GM12878 (cell line): ENCODE measurements around the gene MAP7D2. TPM values are rescaled to one million over a fixed set of nuclear protein-coding genes. Genes with fewer than 3 reads are reported as not detected.

Source experiments
- ATAC-seq: fragments of 200-7000 bp; cut with Tn5 transposase; 3 replicates; pipeline ENCODE4 v1.9.1; 2020; ENCODE audit warnings: mild to moderate bottlenecking, moderate library complexity
- BruUV-seq: library from RNA; stranded (reverse); fragments of 400-500 nt; replicated peaks from 2 replicates; lab custom pipeline; 2021; lab: Mats Ljungman, UMichigan
- CTCF ChIA-PET: fragments of 300-600 bp; sonication (Branson Sonifier 250); formaldehyde crosslinking; extraction: SDS; loops from one replicate; lab custom pipeline; 2021; ENCODE audit warnings: inconsistent platforms; lab: Yijun Ruan, JAX
- POLR2A ChIA-PET: fragments of 350-600 bp; formaldehyde crosslinking; extraction: SDS; loops from one replicate; lab custom pipeline; 2021; ENCODE audit warnings: inconsistent platforms; lab: Charles Lee
- RAD21 ChIA-PET: fragments of 300-600 bp; sonication (Branson Sonifier 250); formaldehyde crosslinking; loops from one replicate; lab custom pipeline; 2023; ENCODE audit warnings: antibody characterized with exemption; ENCODE audit not compliant: unreplicated experiment; lab: Charles Lee
- SMC1A ChIA-PET: fragments of 300-600 bp; sonication (Branson Sonifier 250); formaldehyde crosslinking; loops from one replicate; lab custom pipeline; 2023; ENCODE audit not compliant: unreplicated experiment, uncharacterized antibody; lab: Charles Lee
- DNase-seq: peaks from one replicate; pipeline ENCODE4 v3.0.0-alpha.2; 2011; ENCODE audit warnings: low read depth, low spot score
- FAIRE-seq: peaks from 3 replicates; lab custom pipeline; 2011; peaks lifted over from hg19 to GRCh38; lab: Jason Lieb, UNC
- H2AFZ ChIP-seq: 2 replicates; pipeline ENCODE4 v1.6.0; 2011; ENCODE audit warnings: low read depth, low read length, control low read depth; ENCODE audit not compliant: control insufficient read depth
- H3K27ac ChIP-seq: 2 replicates; pipeline ENCODE4 v1.5.1; 2011; ENCODE audit warnings: control low read depth; ENCODE audit not compliant: control insufficient read depth, insufficient read depth
- H3K27me3 ChIP-seq, 2 experiments: replicated peaks in 1 of 2; 2 replicates each; pipeline versions ENCODE4 v1.6.0 to v1.6.1; 2011; ENCODE audit warnings: low read length in 1 of 2; ENCODE audit not compliant: control insufficient read depth in 2 of 2, insufficient read depth in 2 of 2
- H3K36me3 ChIP-seq, 2 experiments: 2 replicates each; pipeline ENCODE4 v1.5.1; 2011; ENCODE audit warnings: low read length in 1 of 2; ENCODE audit not compliant: control insufficient read depth in 2 of 2, insufficient read depth in 2 of 2
- H3K4me1 ChIP-seq: 2 replicates; pipeline ENCODE4 v1.6.1; 2011; ENCODE audit warnings: mild to moderate bottlenecking, low read length, moderate library complexity, mixed read lengths; ENCODE audit not compliant: control insufficient read depth, insufficient read depth
- H3K4me2 ChIP-seq: 2 replicates; pipeline ENCODE4 v1.6.0; 2011; ENCODE audit warnings: control low read depth; ENCODE audit not compliant: control insufficient read depth, insufficient read depth
- H3K4me3 ChIP-seq: fragments of 200-600 bp; sonication (generic); 2 replicates; pipeline ENCODE4 v1.5.1; 2016
- H3K79me2 ChIP-seq: 2 replicates; pipeline ENCODE4 v1.6.0; 2011; ENCODE audit warnings: low read length; ENCODE audit not compliant: control insufficient read depth, insufficient read depth
- H3K9ac ChIP-seq: 2 replicates; pipeline ENCODE4 v1.8.0; 2011; ENCODE audit warnings: low read length, control low read depth, mixed read lengths; ENCODE audit not compliant: control insufficient read depth, insufficient read depth
- H3K9me3 ChIP-seq: replicated peaks from 3 replicates; pipeline ENCODE4 v1.5.1; 2011; ENCODE audit warnings: mild to moderate bottlenecking, low read length; ENCODE audit not compliant: control insufficient read depth, insufficient read depth
- H4K20me1 ChIP-seq: 2 replicates; pipeline ENCODE4 v1.6.0; 2011; ENCODE audit not compliant: control insufficient read depth, insufficient read depth
- ATF7 ChIP-seq: fragments of 450-650 bp; IDR thresholded peaks from 2 replicates; pipeline ENCODE4 v1.6.1; 2016; ENCODE audit warnings: low read depth, mild to moderate bottlenecking
- BHLHE40 ChIP-seq, 2 experiments: fragments of 450-650 bp in 1 of 2; IDR thresholded peaks; 2 replicates each; pipeline ENCODE4 v1.6.1; 2011 to 2017; ENCODE audit warnings: low read depth in 2 of 2, borderline replicate concordance in 1 of 2, improper control_type of control experiment in 1 of 2, low read length in 1 of 2, mild to moderate bottlenecking in 1 of 2
- CUX1 ChIP-seq: IDR thresholded peaks from 2 replicates; pipeline ENCODE4 v1.6.1; 2012; ENCODE audit warnings: improper control_type of control experiment, low read depth, low read length; ENCODE audit not compliant: insufficient replicate concordance
- IRF5 ChIP-seq: fragments of 450-650 bp; IDR thresholded peaks from 2 replicates; pipeline ENCODE4 v1.6.1; 2017; ENCODE audit warnings: borderline replicate concordance
- KLF5 ChIP-seq: fragments of 450-650 bp; IDR thresholded peaks from 2 replicates; pipeline ENCODE4 v1.6.1; 2014; ENCODE audit warnings: mild to moderate bottlenecking; ENCODE audit not compliant: partially characterized antibody
- MEF2B ChIP-seq: fragments of 450-650 bp; IDR thresholded peaks from 2 replicates; pipeline ENCODE4 v1.6.1; 2018; ENCODE audit warnings: mild to moderate bottlenecking, moderate library complexity; ENCODE audit not compliant: partially characterized antibody, poor library complexity, severe bottlenecking
- SREBF1 ChIP-seq: IDR thresholded peaks from 2 replicates; pipeline ENCODE4 v1.6.1; 2012; ENCODE audit warnings: mild to moderate bottlenecking, low read length
- WRNIP1 ChIP-seq: IDR thresholded peaks from 2 replicates; pipeline ENCODE4 v1.6.1; 2011; ENCODE audit warnings: low read depth, low read length, improper control_type of control experiment, borderline replicate concordance
- WGBS: methylation state at CpG from one replicate; pipeline ENCODE4 v1.1.6; 2016; ENCODE audit warnings: low lambda C conversion rate; ENCODE audit not compliant: insufficient replicate concordance, insufficient coverage; ENCODE audit errors: missing lambda C conversion rate; 5-methylcytosine and 5-hydroxymethylcytosine counted together
- in situ Hi-C: fragments of 300-500 bp; cut with MboI; formaldehyde crosslinking; loops from 9 replicates; pipeline ENCODE4 v1.14.3; 2018; ENCODE audit warnings: mixed read lengths
- intact Hi-C: fragments of 100-400 bp; cut with micrococcal nuclease; formaldehyde crosslinking; loops from one replicate; pipeline ENCODE4 v1.14.2; 2022; ENCODE audit not compliant: unreplicated experiment
- polyA plus RNA-seq, 11 experiments: library from polyadenylated mRNA; depleted of rRNA in 4 of 11; unstranded in 6 of 11; stranded (reverse) in 5 of 11; fragments of >200 nt; fragmentation: Nextera tagmentation in 4 of 11; fragmentation: Illumina TruSeq in 1 of 11; extraction: Ambion mirVana in 4 of 11; extraction: Trizol in 1 of 11; gene quantifications; 1 replicate in 1 of 11; 2 replicates in 10 of 11; pipeline versions ENCODE4 v1.2.1 to v1.2.3, GENCODE V29; 2011 to 2016; ENCODE audit warnings: inconsistent platforms in 2 of 11, missing spikeins in 2 of 11, low read depth in 1 of 11
- total RNA-seq, 4 experiments: library from RNA; depleted of rRNA in 3 of 4; stranded (reverse); fragments of >200 nt in 3 of 4; fragmentation: Illumina TruSeq in 1 of 4; extraction: Trizol in 1 of 4; gene quantifications; 2 replicates each; pipeline versions ENCODE4 v1.2.1 to v1.2.3, GENCODE V29; 2013 to 2021

The MAP7D2 gene
- total and polyA plus RNA-seq, 10 of the 15 experiments (the other 5 are each of a cell fraction or from before 2014, with no cell fraction given) = 0.06 to 18.4 (median 0.22) TPM

- BruUV-seq = no TSS peak
- Histone ChIP-seq H3K36me3 (no peaks in the 10 kb centered on the region), H3K4me2 (no peak overlapping the region), H3K9me3 (no peaks in the 10 kb centered on the region; the same call in 1 of the 3 replicates), H3K27ac (no peak overlapping the region), H3K79me2 (no peaks in the 10 kb centered on the region), H3K4me3 (no peak overlapping the region), H3K4me1 (no peaks in the 10 kb centered on the region), H2AFZ (no peak overlapping the region), H3K27me3 (no peaks in the 10 kb centered on the region), H4K20me1 (no peaks in the 10 kb centered on the region), H3K9ac (no peak overlapping the region)
- SMC1A ChIA-PET = no interaction called here
- TF ChIP-seq ATF7 (no peak), MEF2B (peak; percentile 28), BHLHE40 (IDR thresholded peaks at IDR 0.05; ENCODE audit: borderline replicate concordance in 1 of 2, low read depth in 2 of 2, low read length in 1 of 2) (peak in 1 of 2 experiments; percentile 46; a peak in 1 of 4 replicates)
- in situ Hi-C loops = no loop called here
- RAD21 ChIA-PET = no interaction called here
- 13% methylated on average over 1 of the region's 1 CpG for WGBS
- intact Hi-C loops = no loop called here
- DNase-seq = no peak
- CTCF ChIA-PET = no interaction called here
- ATAC-seq = peak; percentile 79
- no peak for FAIRE-seq
- POLR2A ChIA-PET = no interaction called here
These were observed 101.3 kb downstream of the MAP7D2 start for GRCh38 chrX:20015422-20015821.

GRCh38 chrX:20011608-20012007 lies 105.1 kb downstream of the MAP7D2 start:
- no peak overlapping the region for H3K27ac ChIP-seq
- H3K9me3 ChIP-seq = no peaks in the 10 kb centered on the region; the same call in 1 of the 3 replicates
- H3K79me2 ChIP-seq = no peaks in the 10 kb centered on the region
- in situ Hi-C loops (no loop called here), intact Hi-C loops (no loop called here)
- no peak overlapping the region for H3K9ac ChIP-seq
- H3K36me3 ChIP-seq = no peaks in the 10 kb centered on the region
- H4K20me1 ChIP-seq = no peaks in the 10 kb centered on the region
- H3K4me3 ChIP-seq = no peak overlapping the region
- FAIRE-seq = no peak
- H2AFZ ChIP-seq = no peak overlapping the region
- 35% methylated on average over 4 of the region's 4 CpGs for WGBS
- no peaks in the 10 kb centered on the region for H3K27me3 ChIP-seq
- SMC1A ChIA-PET = interaction anchor here (2.9 kb wide), 1 partner anchor 11 kb away, joined by 10 read pairs; no protein-coding TSS in a partner anchor
- ATAC-seq = no peak
- H3K4me2 ChIP-seq = no peak overlapping the region
- POLR2A ChIA-PET = interaction anchor here (1.3 kb wide), 1 partner anchor 15 kb away, joined by 3 read pairs; no protein-coding TSS in a partner anchor
- no peaks in the 10 kb centered on the region for H3K4me1 ChIP-seq
- CTCF ChIA-PET = interaction anchor here (0.9 kb wide), 1 partner anchor 10 kb away, joined by 3 read pairs; no protein-coding TSS in a partner anchor
- DNase-seq = no peak
- RAD21 ChIA-PET = no interaction called here
- BruUV-seq = no TSS peak
- TF ChIP-seq SREBF1 (no peak), WRNIP1 (no peak), IRF5 (no peak), CUX1 (no peak), KLF5 (no peak)
